Mucosa of rectum (tissue), 2 donors: ENCODE data around the gene MAP4K4.

Experiments
- H3K27ac ChIP-seq, 2 donors: one replicate each; pipeline ENCODE4 v1.7.0; 2013; ENCODE audit warnings: inconsistent platforms in 2 of 2, low read depth in 2 of 2, low read length in 2 of 2
- H3K27me3 ChIP-seq, 2 donors: one replicate each; pipeline ENCODE4 v1.7.0; 2013; ENCODE audit warnings: low read length in 2 of 2; ENCODE audit not compliant: control insufficient read depth in 2 of 2, insufficient read depth in 2 of 2
- H3K36me3 ChIP-seq, 2 donors: one replicate each; pipeline ENCODE4 v1.7.0; 2013; ENCODE audit warnings: low read length in 2 of 2; ENCODE audit not compliant: control insufficient read depth in 2 of 2, insufficient read depth in 2 of 2
- H3K4me1 ChIP-seq, 2 donors: one replicate each; pipeline ENCODE4 v1.7.0; 2013; ENCODE audit warnings: low read length in 2 of 2, mild to moderate bottlenecking in 1 of 2; ENCODE audit not compliant: control insufficient read depth in 2 of 2, insufficient read depth in 2 of 2
- H3K4me3 ChIP-seq, 2 donors: one replicate each; pipeline ENCODE4 v1.7.0; 2013; ENCODE audit warnings: low read length in 2 of 2
- H3K9ac ChIP-seq, 2 donors: one replicate each; pipeline ENCODE4 v1.7.0; 2013; ENCODE audit warnings: low read length in 2 of 2, low read depth in 1 of 2, mild to moderate bottlenecking in 1 of 2
- H3K9me3 ChIP-seq, 2 donors: one replicate each; pipeline ENCODE4 v1.7.0; 2013; ENCODE audit warnings: low read length in 2 of 2; ENCODE audit not compliant: control insufficient read depth in 2 of 2
- donor health status: healthy.
- donor health status: Normal muscosa, but diverticular disease.

The MAP4K4 gene

GRCh38 chr2:101697124-101698013, at the start of gene MAP4K4:
Gene MAP4K4 (plus strand): TSS chr2:101697707. CDS start chr2:101698081, 374 bp downstream.
- peak within 1 kb of the TSS; percentile 76 to 83 for H3K9ac ChIP-seq
- no peaks in the 10 kb centered on the region for H3K27me3 ChIP-seq
- H3K36me3 ChIP-seq = no peaks in the 10 kb centered on the region
- peak within 1 kb of the TSS; percentile 66 to 68 for H3K27ac ChIP-seq
- no peaks in the 10 kb centered on the region for H3K9me3 ChIP-seq
- H3K4me1 ChIP-seq = peaks cover 13 to 16% of the 10 kb centered on the region in 2 donors
- peak within 1 kb of the TSS; percentile 76 to 86 for H3K4me3 ChIP-seq

GRCh38 chr2:101653469-101653868, 44.0 kb upstream of the MAP4K4 start:
- Histone ChIP-seq H3K4me1 (no peaks in the 10 kb centered on the region), H3K36me3 (no peaks in the 10 kb centered on the region), H3K27ac (no peak overlapping the region), H3K9ac (no peak overlapping the region), H3K4me3 (no peak overlapping the region), H3K27me3 (no peaks in the 10 kb centered on the region), H3K9me3 (no peaks in the 10 kb centered on the region)

GRCh38 chr2:101655702-101656422, 41.6 kb upstream of the MAP4K4 start:
- no peaks in the 10 kb centered on the region for H3K4me1 ChIP-seq
- H3K27ac ChIP-seq = no peak overlapping the region
- H3K9ac ChIP-seq = no peak overlapping the region
- H3K27me3 ChIP-seq = no peaks in the 10 kb centered on the region
- no peaks in the 10 kb centered on the region for H3K9me3 ChIP-seq
- H3K4me3 ChIP-seq = no peak overlapping the region
- no peaks in the 10 kb centered on the region for H3K36me3 ChIP-seq

- no peaks in the 10 kb centered on the region for H3K36me3 ChIP-seq
- no peaks in the 10 kb centered on the region for H3K27me3 ChIP-seq
- H3K27ac ChIP-seq = no peak overlapping the region
Measured at GRCh38 chr2:101657787-101658186, 39.7 kb upstream of the MAP4K4 start.

GRCh38 chr2:101658387-101658786, 39.1 kb upstream of the MAP4K4 start:
- Histone ChIP-seq H3K36me3 (no peaks in the 10 kb centered on the region), H3K9ac (no peak overlapping the region), H3K4me3 (no peak overlapping the region), H3K27ac (no peak overlapping the region), H3K9me3 (no peaks in the 10 kb centered on the region), H3K27me3 (no peaks in the 10 kb centered on the region), H3K4me1 (no peaks in the 10 kb centered on the region)

More at GRCh38 chr2:101657787-101658186, 39.7 kb upstream of the MAP4K4 start:
- Histone ChIP-seq H3K4me1 (no peaks in the 10 kb centered on the region), H3K9ac (no peak overlapping the region), H3K9me3 (no peaks in the 10 kb centered on the region), H3K4me3 (no peak overlapping the region)

- Histone ChIP-seq H3K9ac (no peak overlapping the region), H3K36me3 (no peaks in the 10 kb centered on the region)
Measured at GRCh38 chr2:101665312-101665711, 32.2 kb upstream of the MAP4K4 start.

GRCh38 chr2:101667823-101668222, 29.7 kb upstream of the MAP4K4 start:
- Histone ChIP-seq H3K9ac (no peak overlapping the region), H3K9me3 (peaks cover 0 to 4% of the 10 kb centered on the region in 2 donors), H3K4me3 (no peak overlapping the region), H3K4me1 (no peaks in the 10 kb centered on the region), H3K27ac (no peak overlapping the region), H3K27me3 (no peaks in the 10 kb centered on the region), H3K36me3 (no peaks in the 10 kb centered on the region)

More at GRCh38 chr2:101665312-101665711, 32.2 kb upstream of the MAP4K4 start:
- Histone ChIP-seq H3K4me1 (no peaks in the 10 kb centered on the region), H3K9me3 (no peaks in the 10 kb centered on the region), H3K27ac (no peak overlapping the region), H3K4me3 (no peak overlapping the region), H3K27me3 (no peaks in the 10 kb centered on the region)

GRCh38 chr2:101672047-101672446, 25.5 kb upstream of the MAP4K4 start:
- Histone ChIP-seq H3K27me3 (no peaks in the 10 kb centered on the region), H3K9ac (no peak overlapping the region), H3K27ac (no peak overlapping the region), H3K36me3 (no peaks in the 10 kb centered on the region), H3K4me3 (no peak overlapping the region), H3K4me1 (no peaks in the 10 kb centered on the region), H3K9me3 (peaks cover 0 to 4% of the 10 kb centered on the region in 2 donors)

GRCh38 chr2:101673920-101674319, 23.6 kb upstream of the MAP4K4 start:
- no peaks in the 10 kb centered on the region for H3K4me1 ChIP-seq
- peaks cover 0 to 4% of the 10 kb centered on the region in 2 donors for H3K9me3 ChIP-seq

GRCh38 chr2:101675512-101675911, 22.0 kb upstream of the MAP4K4 start:
- Histone ChIP-seq H3K4me1 (no peaks in the 10 kb centered on the region), H3K9ac (no peak overlapping the region), H3K9me3 (peaks cover 0 to 4% of the 10 kb centered on the region in 2 donors), H3K27me3 (no peaks in the 10 kb centered on the region), H3K36me3 (no peaks in the 10 kb centered on the region), H3K27ac (no peak overlapping the region), H3K4me3 (no peak overlapping the region)

More at GRCh38 chr2:101673920-101674319, 23.6 kb upstream of the MAP4K4 start:
- Histone ChIP-seq H3K9ac (no peak overlapping the region), H3K36me3 (no peaks in the 10 kb centered on the region), H3K4me3 (no peak overlapping the region), H3K27ac (no peak overlapping the region), H3K27me3 (no peaks in the 10 kb centered on the region)
